Lower leg skin (tissue), 4 donors: ENCODE results near the gene PRPF38B. TPM values are rescaled to one million over a fixed set of nuclear protein-coding genes. Genes with fewer than 3 reads are reported as not detected.
"Not testable (repeated sequence)": the region's sequence is repeated elsewhere in the genome, so short reads cannot be mapped to it uniquely, and the experiment has no call there.

Experiments
- DNase-seq, 2 donors: peaks; one replicate each; pipeline ENCODE4 v3.0.0-alpha.2; 2019; ENCODE audit warnings: low spot score in 2 of 2
- H3K4me3 ChIP-seq: fragments of 200-600 bp; sonication (generic); 2 replicates; pipeline ENCODE4 v1.5.1; 2017; ENCODE audit warnings: mild to moderate bottlenecking, low read depth; ENCODE audit not compliant: poor library complexity, severe bottlenecking
- CTCF ChIP-seq, 3 donors: fragments of 450-650 bp; IDR thresholded peaks; one replicate each; pipeline ENCODE4 v1.5.1; 2016; ENCODE audit warnings: antibody characterized with exemption in 3 of 3, mild to moderate bottlenecking in 3 of 3, moderate library complexity in 2 of 3
- POLR2A ChIP-seq, 2 donors: fragments of 450-650 bp; IDR thresholded peaks; one replicate each; pipeline ENCODE4 v1.6.1; 2016 to 2017; ENCODE audit warnings: antibody characterized with exemption in 2 of 2, mild to moderate bottlenecking in 1 of 2, moderate library complexity in 1 of 2
- WGBS, 2 donors: methylation state at CpG; one replicate each; pipeline ENCODE4 v1.1.5; 2018; 5-methylcytosine and 5-hydroxymethylcytosine counted together
- intact Hi-C: fragments of 100-400 bp; cut with DNase I; formaldehyde crosslinking; loops from one replicate; pipeline ENCODE4 v1.15.0; 2023; ENCODE audit warnings: low total_unique reads
- total RNA-seq, 4 donors: library from RNA; depleted of rRNA; stranded (reverse); fragments of >200 nt; gene quantifications; one replicate each; pipeline ENCODE4 v1.1.0, GENCODE V29; 2016

Gene PRPF38B
- total RNA-seq, 4 donors from 2014 or later, result 12.8 to 38.9 (median 18.4) TPM

- DNase-seq, result no peak
- H3K4me3 ChIP-seq, result no peak overlapping the region
- intact Hi-C loops, result no loop called here
- TF ChIP-seq CTCF (IDR thresholded peaks at IDR 0.05) (no peak), POLR2A (IDR thresholded peaks at IDR 0.05) (no peak)
- 96 to 97% methylated on average over 2 of the region's 2 CpGs for WGBS, 2 donors
These were observed 21.0 kb upstream of the PRPF38B start for GRCh38 chr1:108671143-108671542.

GRCh38 chr1:108678706-108679105, 13.4 kb upstream of the PRPF38B start:
- no peak for TF ChIP-seq POLR2A (IDR thresholded peaks at IDR 0.05)
- TF ChIP-seq CTCF (IDR thresholded peaks at IDR 0.05), result no peak
- no peak for DNase-seq
- 86 to 87% methylated on average over 4 of the region's 4 CpGs for WGBS, 2 donors
- H3K4me3 ChIP-seq, result no peak overlapping the region
- intact Hi-C loops, result no loop called here

DNA sequence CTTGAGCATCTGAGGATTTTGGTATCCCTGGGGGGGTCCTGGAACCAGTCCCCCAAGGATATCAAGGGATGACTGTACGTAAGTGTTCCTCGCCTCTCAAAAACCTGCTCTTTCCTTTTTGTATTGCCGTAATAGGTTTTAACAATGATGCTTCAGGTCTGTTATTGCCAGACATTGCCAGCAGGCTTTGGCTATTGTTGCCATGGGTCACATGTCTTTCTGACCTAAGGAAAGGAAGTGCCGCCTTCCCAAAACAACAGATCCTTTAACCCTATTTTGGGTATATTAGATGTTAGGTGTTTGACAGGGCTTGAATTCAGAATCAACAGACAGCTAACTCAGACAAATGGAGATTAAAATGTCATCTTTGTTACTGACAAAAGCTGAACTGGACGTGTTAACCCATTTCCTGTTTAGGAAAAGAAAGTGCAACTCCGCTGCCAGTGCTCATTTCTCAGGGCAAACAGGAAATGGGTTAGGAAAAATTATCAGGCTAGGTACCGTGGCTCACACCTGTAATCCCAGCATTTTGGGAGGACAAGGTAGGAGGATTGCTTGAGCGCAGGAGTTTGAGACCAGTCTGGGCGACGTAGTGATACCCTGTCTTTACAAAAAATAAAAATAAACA, 12.4 kb upstream of the PRPF38B start:
- intact Hi-C loops, result no loop called here
- no peak for DNase-seq
- TF ChIP-seq POLR2A (IDR thresholded peaks at IDR 0.05) (no peak), CTCF (IDR thresholded peaks at IDR 0.05) (no peak)
- H3K4me3 ChIP-seq, result no peak overlapping the region
- WGBS, 2 donors, result 68 to 71% methylated on average over 10 of the region's 10 CpGs

GRCh38 chr1:108681701-108682100, 10.4 kb upstream of the PRPF38B start:
- DNase-seq, intact Hi-C loops, H3K4me3 ChIP-seq: not testable (repeated sequence)
- 73 to 75% methylated on average over 4 of the region's 4 CpGs for WGBS, 2 donors

GRCh38 chr1:108685529-108685928, 6.6 kb upstream of the PRPF38B start:
- WGBS, 2 donors, result 85 to 96% methylated on average over 1 of the region's 1 CpG
- DNase-seq, result no peak
- intact Hi-C loops, result no loop called here
- H3K4me3 ChIP-seq, result no peak overlapping the region
- TF ChIP-seq POLR2A (IDR thresholded peaks at IDR 0.05) (no peak), CTCF (IDR thresholded peaks at IDR 0.05) (no peak)

- WGBS, 2 donors, result 39 to 64% methylated on average over 2 of the region's 2 CpGs
- no peak for DNase-seq
- no peak overlapping the region for H3K4me3 ChIP-seq
- no peak for TF ChIP-seq CTCF (IDR thresholded peaks at IDR 0.05)
- no peak for TF ChIP-seq POLR2A (IDR thresholded peaks at IDR 0.05)
- intact Hi-C loops, result no loop called here
These were observed 5.3 kb upstream of the PRPF38B start for GRCh38 chr1:108686614-108687313.
